HepG2 (cell line): ENCODE results near the gene VWA3B. TPM values are rescaled to one million over a fixed set of nuclear protein-coding genes. Genes with fewer than 3 reads are reported as not detected.

Source experiments
- ATAC-seq: fragments of 200-7000 bp; cut with Tn5 transposase; 3 replicates; pipeline ENCODE4 v1.9.1; 2020; ENCODE audit warnings: mild to moderate bottlenecking, moderate library complexity
- BruUV-seq: library from RNA; stranded (reverse); fragments of 400-500 nt; replicated peaks from 2 replicates; lab custom pipeline; 2021; lab: Mats Ljungman, UMichigan
- CTCF ChIA-PET: fragments of 300-600 bp; formaldehyde crosslinking; extraction: SDS; loops from one replicate; lab custom pipeline; 2021; ENCODE audit warnings: low total read pairs, inconsistent platforms, low intra/inter-chr PET ratio; lab: Yijun Ruan, JAX
- POLR2A ChIA-PET: fragments of 350-600 bp; sonication (Branson Sonifier 250); formaldehyde crosslinking; loops from one replicate; lab custom pipeline; 2020; ENCODE audit warnings: antibody characterized with exemption, inconsistent platforms; lab: Yijun Ruan, JAX
- DNase-seq: peaks from one replicate; pipeline ENCODE4 v3.0.0-alpha.2; 2015; ENCODE audit warnings: low spot score
- FAIRE-seq: peaks from 3 replicates; lab custom pipeline; 2011; peaks lifted over from hg19 to GRCh38; lab: Jason Lieb, UNC
- H2AFZ ChIP-seq: one replicate; pipeline ENCODE4 v1.6.1; 2011; ENCODE audit warnings: low read length, inconsistent platforms
- H3K27ac ChIP-seq: fragments of 300-600 bp; 3 replicates; pipeline ENCODE4 v1.8.0; 2011; ENCODE audit warnings: mixed run types, mild to moderate bottlenecking, mixed read lengths, low read length, inconsistent platforms; ENCODE audit not compliant: insufficient read depth; ENCODE audit errors: extremely low read length
- H3K27me3 ChIP-seq, 2 experiments: fragments of 200-600 bp in 1 of 2; 2 replicates in 1 of 2; 3 replicates in 1 of 2; pipeline versions ENCODE4 v1.6.0 to v1.8.0; 2011; ENCODE audit warnings: low read length in 2 of 2, mild to moderate bottlenecking in 2 of 2, moderate library complexity in 2 of 2, inconsistent platforms in 1 of 2; ENCODE audit not compliant: insufficient read depth in 2 of 2, control insufficient read depth in 1 of 2
- H3K36me3 ChIP-seq, 2 experiments: fragments of 200-600 bp in 1 of 2; replicated peaks in 1 of 2; 2 replicates in 1 of 2; 3 replicates in 1 of 2; pipeline versions ENCODE4 v1.5.1 to v1.8.0; 2011; ENCODE audit warnings: low read length in 2 of 2, inconsistent platforms in 1 of 2; ENCODE audit not compliant: insufficient read depth in 2 of 2, control insufficient read depth in 1 of 2
- H3K4me1 ChIP-seq: 2 replicates; pipeline ENCODE4 v1.5.1; 2012; ENCODE audit warnings: low read length, inconsistent platforms; ENCODE audit not compliant: insufficient read depth
- H3K4me2 ChIP-seq: 2 replicates; pipeline ENCODE4 v1.6.0; 2011; ENCODE audit warnings: low read depth, low read length, inconsistent platforms
- H3K4me3 ChIP-seq, 3 experiments: fragments of 200-600 bp in 1 of 3; sonication (generic), shearing (Covaris generic) in 1 of 3; replicated peaks in 1 of 3; 2 replicates each; pipeline ENCODE4 v1.5.1; 2011 to 2016; ENCODE audit warnings: low read length in 3 of 3, inconsistent platforms in 2 of 3, low read depth in 2 of 3, mild to moderate bottlenecking in 2 of 3, control low read depth in 1 of 3, mixed read lengths in 1 of 3; ENCODE audit not compliant: insufficient read depth in 1 of 3
- H3K79me2 ChIP-seq: one replicate; pipeline ENCODE4 v1.6.1; 2011; ENCODE audit warnings: low read length, inconsistent platforms; ENCODE audit not compliant: insufficient read depth
- H3K9ac ChIP-seq: 2 replicates; pipeline ENCODE4 v1.6.0; 2011; ENCODE audit warnings: mild to moderate bottlenecking, low read depth, low read length, inconsistent platforms; ENCODE audit not compliant: insufficient read depth
- H3K9me3 ChIP-seq: 2 replicates; pipeline ENCODE4 v1.5.1; 2012; ENCODE audit warnings: mild to moderate bottlenecking, low read length
- H4K20me1 ChIP-seq: 2 replicates; pipeline ENCODE4 v1.6.0; 2011; ENCODE audit warnings: inconsistent platforms, mild to moderate bottlenecking, low read length, moderate library complexity; ENCODE audit not compliant: insufficient read depth
- ATF5 ChIP-seq: sonication (generic); formaldehyde crosslinking; IDR thresholded peaks from 2 replicates; pipeline ENCODE4 v1.4.0; 2020; ENCODE audit warnings: mild to moderate bottlenecking, low read depth, missing genetic modification reagents
- BRD4 ChIP-seq: sonication (generic); formaldehyde crosslinking; IDR thresholded peaks from 2 replicates; pipeline ENCODE4 v1.4.0; 2020; ENCODE audit warnings: missing genetic modification reagents
- MED13 ChIP-seq: sonication (generic); formaldehyde crosslinking; IDR thresholded peaks from 2 replicates; pipeline ENCODE4 v1.5.0; 2020; ENCODE audit warnings: missing genetic modification reagents
- SMYD3 ChIP-seq: sonication (generic); formaldehyde crosslinking; IDR thresholded peaks from 2 replicates; pipeline ENCODE4 v1.8.1; 2023; ENCODE audit warnings: mild to moderate bottlenecking, missing genetic modification reagents
- TBP ChIP-seq: sonication (generic); formaldehyde crosslinking; IDR thresholded peaks from 2 replicates; pipeline ENCODE4 v1.5.0; 2020; ENCODE audit warnings: missing genetic modification reagents
- ZIK1 ChIP-seq: sonication (generic); formaldehyde crosslinking; IDR thresholded peaks from 2 replicates; pipeline ENCODE4 v1.5.0; 2020; ENCODE audit warnings: mild to moderate bottlenecking, low read depth, missing genetic modification reagents, borderline replicate concordance
- WGBS: methylation state at CpG from one replicate; pipeline ENCODE4 v1.1.6; 2017; ENCODE audit warnings: low lambda C conversion rate; 5-methylcytosine and 5-hydroxymethylcytosine counted together
- in situ Hi-C: cut with HindIII; loops from 2 replicates; pipeline ENCODE4 v1.10.0; 2017; ENCODE audit warnings: low pct_unique_long_range_greater_than_20kb; ENCODE audit not compliant: extremely low pct_ligation_motif_present
- intact Hi-C: fragments of 100-400 bp; cut with micrococcal nuclease; formaldehyde crosslinking; loops from one replicate; pipeline ENCODE4 v1.10.0; 2022; ENCODE audit not compliant: unreplicated experiment
- polyA plus RNA-seq, 8 experiments: library from polyadenylated mRNA; depleted of rRNA in 3 of 8; stranded (reverse) in 7 of 8; unstranded in 1 of 8; fragments of >200 nt; fragmentation: Illumina TruSeq in 4 of 8; extraction: Trizol in 4 of 8; gene quantifications; 2 replicates each; pipeline versions ENCODE4 v1.2.1 to v1.2.3, GENCODE V29; 2011 to 2016; ENCODE audit warnings: low read depth in 4 of 8, missing spikeins in 1 of 8, mixed read lengths in 1 of 8; ENCODE audit not compliant: insufficient read depth in 1 of 8
- total RNA-seq, 5 experiments: library from RNA; depleted of rRNA; stranded (reverse); fragments of >200 nt; fragmentation: Illumina TruSeq; extraction: Trizol; gene quantifications; 2 replicates each; pipeline ENCODE4 v1.2.3, GENCODE V29; 2016; ENCODE audit warnings: low read depth in 1 of 5

The VWA3B gene
- total and polyA plus RNA-seq, 2 of the 13 experiments (the other 11 are each of a cell fraction or from before 2014, with no cell fraction given) = not detected

GRCh38 chr2:98359986-98360385 lies 273.0 kb downstream of the VWA3B start:
- TF ChIP-seq MED13 (CRISPR knock-in tag) (no peak), ATF5 (CRISPR knock-in tag) (no peak), SMYD3 (CRISPR knock-in tag) (no peak), ZIK1 (CRISPR knock-in tag) (no peak), BRD4 (CRISPR knock-in tag) (no peak), TBP (no peak)
- TF ChIP-seq, all 625 proteins: peak for 0
- intact Hi-C loops (no loop called here), in situ Hi-C loops (no loop called here)
- H3K79me2 ChIP-seq = no peaks in the 10 kb centered on the region
- no peak overlapping the region for H3K27ac ChIP-seq
- no peaks in the 10 kb centered on the region for H4K20me1 ChIP-seq
- BruUV-seq = no TSS peak
- peaks cover 0 to 5% of the 10 kb centered on the region in 2 experiments; a peak in 2 of 5 replicates for H3K27me3 ChIP-seq
- no peak for DNase-seq
- CTCF ChIA-PET = no interaction called here
- POLR2A ChIA-PET = no interaction called here
- H3K4me3 ChIP-seq = no peak overlapping the region
- no peaks in the 10 kb centered on the region for H3K36me3 ChIP-seq
- ATAC-seq = no peak
- WGBS = 0% methylated on average over 1 of the region's 1 CpG
- no peak for FAIRE-seq
- no peaks in the 10 kb centered on the region for H3K9me3 ChIP-seq
- H3K9ac ChIP-seq = no peak overlapping the region
- H3K4me1 ChIP-seq = no peaks in the 10 kb centered on the region
- no peak overlapping the region for H3K4me2 ChIP-seq
- H2AFZ ChIP-seq = no peak overlapping the region

Other genes starting within 250 kb of the VWA3B start
- gene TMEM131, start 91.2 kb upstream of the VWA3B start, total RNA-seq (2016; rRNA removed; fragmentation: Illumina TruSeq; extraction: Trizol) = 17.4 and 19.5 TPM in 2 replicates
- 15.7 and 17.9 TPM in 2 replicates for gene TMEM131, start 91.2 kb upstream of the VWA3B start, polyA plus RNA-seq (2011; rRNA removed)